Naive thymus-derived CD4-positive, alpha-beta T cell (primary cell): ENCODE measurements around the gene VTI1B. TPM values are rescaled to one million over a fixed set of nuclear protein-coding genes. Genes with fewer than 3 reads are reported as not detected.

Source experiments
- ATAC-seq: fragments of 150-1000 bp; cut with Tn5 transposase; 2 replicates; pipeline ENCODE4 v1.10.0; 2021; ENCODE audit warnings: mild to moderate bottlenecking, moderate library complexity
- CTCF ChIA-PET: fragments of 350-600 bp; sonication (Branson Sonifier 250); formaldehyde crosslinking; loops from one replicate; lab custom pipeline; 2021; ENCODE audit warnings: antibody characterized with exemption; lab: Charles Lee
- POLR2A ChIA-PET: fragments of 350-600 bp; sonication (Branson Sonifier 250); formaldehyde crosslinking; loops from one replicate; lab custom pipeline; 2021; ENCODE audit warnings: antibody characterized with exemption, inconsistent platforms; lab: Charles Lee
- DNase-seq, 9 donors: peaks; one replicate each; pipeline versions ENCODE4 v3.0.0 to v3.0.0-alpha.2; 2020 to 2022; ENCODE audit warnings: mixed read lengths in 1 of 9
- H3K27ac ChIP-seq: one replicate; pipeline ENCODE4 v1.7.0; 2013; ENCODE audit warnings: mild to moderate bottlenecking, low read depth, low read length, moderate library complexity
- H3K27me3 ChIP-seq, 2 donors: one replicate each; pipeline ENCODE4 v1.7.0; 2013; ENCODE audit warnings: low read length in 2 of 2, mild to moderate bottlenecking in 2 of 2, moderate library complexity in 2 of 2; ENCODE audit not compliant: control insufficient read depth in 2 of 2, insufficient read depth in 2 of 2
- H3K36me3 ChIP-seq, 3 experiments: 1 replicate in 2 of 3; 2 replicates in 1 of 3; pipeline ENCODE4 v1.7.0; 2013; ENCODE audit warnings: low read length in 3 of 3, mild to moderate bottlenecking in 3 of 3, moderate library complexity in 1 of 3; ENCODE audit not compliant: insufficient read depth in 3 of 3, control insufficient read depth in 2 of 3
- H3K4me1 ChIP-seq, 2 donors: one replicate each; pipeline ENCODE4 v1.7.0; 2013; ENCODE audit warnings: low read length in 2 of 2, mild to moderate bottlenecking in 2 of 2, moderate library complexity in 1 of 2; ENCODE audit not compliant: control insufficient read depth in 2 of 2, insufficient read depth in 2 of 2
- H3K4me3 ChIP-seq: 2 replicates; pipeline ENCODE4 v1.7.0; 2013; ENCODE audit warnings: mild to moderate bottlenecking, low read length
- H3K9me3 ChIP-seq, 3 experiments: 1 replicate in 2 of 3; 2 replicates in 1 of 3; pipeline ENCODE4 v1.7.0; 2013; ENCODE audit warnings: low read length in 3 of 3; ENCODE audit not compliant: control insufficient read depth in 2 of 3
- H3K27ac Mint-ChIP-seq, 9 donors: one replicate each; pipeline ENCODE4 v1.8.0; 2020 to 2022; ENCODE audit warnings: mixed read lengths in 9 of 9, mild to moderate bottlenecking in 8 of 9, moderate library complexity in 5 of 9, inconsistent platforms in 2 of 9
- H3K27me3 Mint-ChIP-seq, 5 donors: one replicate each; pipeline ENCODE4 v1.8.0; 2021 to 2022; ENCODE audit warnings: mixed read lengths in 5 of 5, mild to moderate bottlenecking in 1 of 5
- H3K36me3 Mint-ChIP-seq, 5 donors: one replicate each; pipeline ENCODE4 v1.8.0; 2020 to 2022; ENCODE audit warnings: mixed read lengths in 5 of 5, mild to moderate bottlenecking in 3 of 5, inconsistent platforms in 1 of 5
- H3K4me1 Mint-ChIP-seq, 7 donors: one replicate each; pipeline ENCODE4 v1.8.0; 2020 to 2022; ENCODE audit warnings: mixed read lengths in 7 of 7, mild to moderate bottlenecking in 3 of 7, inconsistent platforms in 1 of 7
- H3K4me3 Mint-ChIP-seq, 10 donors: one replicate each; pipeline ENCODE4 v1.8.0; 2020 to 2022; ENCODE audit warnings: mild to moderate bottlenecking in 10 of 10, mixed read lengths in 10 of 10, moderate library complexity in 6 of 10, inconsistent platforms in 2 of 10
- H3K9me3 Mint-ChIP-seq, 11 donors: one replicate each; pipeline ENCODE4 v1.8.0; 2020 to 2022; ENCODE audit warnings: mixed read lengths in 11 of 11, mild to moderate bottlenecking in 4 of 11, inconsistent platforms in 1 of 11, moderate library complexity in 1 of 11
- intact Hi-C, 2 donors: fragments of 100-400 bp; cut with micrococcal nuclease; formaldehyde crosslinking; loops; one replicate each; pipeline ENCODE4 v1.15.1; 2023
- polyA plus RNA-seq, 2 donors: library from polyadenylated mRNA; unstranded; fragments of 300-500 nt; fragmentation: Illumina TruSeq; gene quantifications; one replicate each; pipeline ENCODE4 v1.2.3, GENCODE V29; 2021
- total RNA-seq, 6 experiments: library from RNA in 5 of 6; stranded (reverse) in 5 of 6; gene quantifications; 1 replicate in 5 of 6; 2 replicates in 1 of 6; pipeline ENCODE4 v1.2.3 and lab custom pipeline; 2021 to 2026

The VTI1B gene
- total and polyA plus RNA-seq, 7 experiments from 2014 or later = 49.2 to 99.7 (median 65.9) TPM

DNA sequence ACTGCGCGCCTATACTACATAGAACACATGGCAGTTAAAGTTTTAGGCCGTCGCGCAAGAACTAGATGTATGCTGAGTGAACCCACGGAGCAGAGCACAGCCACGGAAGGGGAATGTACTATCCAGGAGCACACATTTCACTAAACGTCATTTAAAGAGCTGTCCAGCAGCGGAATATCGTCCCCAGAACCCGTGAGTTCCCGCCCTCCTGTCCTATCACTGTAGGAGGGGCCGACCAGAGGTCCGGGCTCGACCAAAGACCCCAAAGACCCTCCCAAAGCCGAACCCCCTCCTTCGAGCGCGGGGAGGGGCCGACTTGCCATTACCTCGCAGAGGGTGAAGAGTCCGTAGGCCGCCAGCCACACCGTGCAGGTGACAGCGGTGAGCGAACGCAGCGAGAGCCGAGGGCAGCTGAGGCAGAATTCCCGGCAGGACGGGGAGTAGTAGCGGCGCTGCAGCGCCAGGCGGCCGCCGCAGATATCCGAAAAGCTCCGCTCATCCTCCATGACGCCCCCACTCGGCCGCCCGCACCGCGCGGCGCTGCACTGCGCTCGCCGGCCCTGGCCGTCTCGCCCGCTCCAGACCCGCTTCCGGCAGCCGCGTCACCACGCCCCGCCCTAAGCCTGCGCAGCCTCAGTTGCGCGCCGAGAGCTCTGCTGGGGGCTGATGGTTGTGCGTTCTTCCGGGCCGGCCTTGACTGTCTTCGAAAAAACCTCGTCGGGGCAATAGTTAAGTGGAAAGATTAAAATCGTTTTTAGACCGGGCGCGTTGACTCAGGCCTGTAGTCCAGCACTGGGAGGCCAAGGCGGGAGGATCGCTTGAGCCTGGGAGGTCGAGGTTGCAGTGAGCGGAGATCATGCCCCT, 74.5 kb downstream of the VTI1B start, which contains the start of gene PIGH:
TSS of gene PIGH (minus strand) at position 571 of the 864 bp plus-strand sequence. CDS start at position 506, 65 bp downstream.
- H3K4me3 Mint-ChIP-seq = peak within 1 kb of the TSS; percentile 87 to 100 (median 98)
- POLR2A ChIA-PET = interaction anchor here (0.7 to 2.5 kb wide), 15 partner anchors 8 to 1477 kb away, joined by 3 to 17 read pairs (median 5); partner anchors contain the start of genes ARG2, ATP6V1D, EIF2S1 and RDH11

More for the DNA sequence above, 74.5 kb downstream of the VTI1B start, which contains the start of gene PIGH:
- CTCF ChIA-PET = interaction anchor here (0.5 to 1.9 kb wide), 13 partner anchors 11 to 183 kb away, joined by 3 to 13 read pairs (median 4); partner anchors contain the start of gene ARG2
- DNase-seq (peak; percentile 89 to 96 (median 94)), ATAC-seq (peak; percentile 98)
- intact Hi-C loops = loop anchor here (1.0 to 5.0 kb wide), 12 partner anchors 16 to 358 kb away; partner anchors contain the start of genes ARG2 (in 2 of the 2), RDH11 (in 2 of the 2), VTI1B (in 2 of the 2) and ZFYVE26 (in 2 of the 2)
- Histone ChIP-seq H3K36me3 (peaks cover 0 to 8% (median 0%) of the 10 kb centered on the region in 3 experiments), H3K9me3 (no peaks in the 10 kb centered on the region), H3K4me3 (peak within 1 kb of the TSS; percentile 70), H3K27me3 (no peaks in the 10 kb centered on the region), H3K4me1 (peaks cover 16 to 22% of the 10 kb centered on the region in 2 donors), H3K27ac (peak within 1 kb of the TSS; percentile 86)
- Mint-ChIP-seq H3K4me1 (peaks cover 26 to 57% (median 46%) of the 10 kb centered on the region in 7 donors), H3K9me3 (peaks cover 0 to 4% (median 0%) of the 10 kb centered on the region in 11 donors), H3K27ac (peak within 1 kb of the TSS; percentile 87 to 99 (median 97)), H3K36me3 (peaks cover 0 to 9% (median 6%) of the 10 kb centered on the region in 5 donors), H3K27me3 (peaks cover 0 to 10% (median 0%) of the 10 kb centered on the region in 5 donors)

Other genes with a start within 250 kb of the VTI1B start
- gene TMEM229B, start 185.9 kb downstream of the VTI1B start, total RNA-seq = 10 to 100 TPM; 19.1 to 32.2 (median 30.6) TPM
- 10 to 100 TPM; 25.5 to 30.9 TPM for gene TMEM229B, start 185.9 kb downstream of the VTI1B start, polyA plus RNA-seq
- 1 to 10 TPM in 1 of 5 experiments, under 1 TPM in 4; 0.22 to 1.4 (median 0.32) TPM for gene PLEKHH1, start 141.3 kb downstream of the VTI1B start, total RNA-seq
- not detected for gene PLEKHH1, start 141.3 kb downstream of the VTI1B start, polyA plus RNA-seq
- 10 to 100 TPM; 14.3 to 42.1 (median 34.5) TPM for gene PIGH, start 74.4 kb downstream of the VTI1B start, total RNA-seq
- 10 to 100 TPM; 31.2 to 31.7 TPM for gene PIGH, start 74.4 kb downstream of the VTI1B start, polyA plus RNA-seq
- 1 to 10 TPM in 3 of 5 experiments, under 1 TPM in 2; 0.46 to 5.1 (median 3.2) TPM for gene ARG2, start 54.7 kb downstream of the VTI1B start, total RNA-seq
- under 1 TPM; 0.36 to 0.56 TPM for gene ARG2, start 54.7 kb downstream of the VTI1B start, polyA plus RNA-seq
- 10 to 100 TPM; 22.3 to 44.5 (median 42.6) TPM for gene RDH11, start 21.1 kb upstream of the VTI1B start, total RNA-seq
- gene RDH11, start 21.1 kb upstream of the VTI1B start, polyA plus RNA-seq = 10 to 100 TPM; 85.4 to 96.8 TPM
- not detected for gene RDH12, start 27.3 kb upstream of the VTI1B start, total RNA-seq
- under 1 TPM; 0.10 to 0.31 TPM for gene RDH12, start 27.3 kb upstream of the VTI1B start, polyA plus RNA-seq
- 10 to 100 TPM; 25.0 to 38.9 (median 31.1) TPM for gene ZFYVE26, start 142.0 kb upstream of the VTI1B start, total RNA-seq
- 1 to 10 TPM; 3.2 to 5.9 TPM for gene ZFYVE26, start 142.0 kb upstream of the VTI1B start, polyA plus RNA-seq
- 10 to 100 TPM; 28.5 to 42.2 (median 31.0) TPM for gene RAD51B, start 145.1 kb upstream of the VTI1B start, total RNA-seq
- 10 to 100 TPM; 15.0 to 19.4 TPM for gene RAD51B, start 145.1 kb upstream of the VTI1B start, polyA plus RNA-seq